ENCODE measurements around the gene IRS1.

Gene IRS1

GRCh38 chr2:226825056-226825455, 25.4 kb upstream of the IRS1 start:
- no peak for DNase-seq (ENCODE audit: low read depth in 2 of 2)

GRCh38 chr2:226818930-226819329, 19.3 kb upstream of the IRS1 start:
- DNase-seq (ENCODE audit: low read depth in 2 of 2): no peak

GRCh38 chr2:226813148-226813701, 13.6 kb upstream of the IRS1 start:
- DNase-seq (ENCODE audit: low read depth in 2 of 2): no peak

- no peak for DNase-seq (ENCODE audit: low read depth in 2 of 2)
These were observed 3.8 kb upstream of the IRS1 start for GRCh38 chr2:226803410-226803809.

GRCh38 chr2:226802573-226802972, 3.0 kb upstream of the IRS1 start:
- DNase-seq (ENCODE audit: low read depth in 2 of 2): no peak

GRCh38 chr2:226800941-226801784, 1.5 kb upstream of the IRS1 start:
- DNase-seq (ENCODE audit: low read depth in 2 of 2): peak; percentile 79 to 82

- DNase-seq (ENCODE audit: low read depth in 2 of 2): no peak
These were observed 638 bp upstream of the IRS1 start for GRCh38 chr2:226799976-226800940.

GRCh38 chr2:226798422-226799210, 1.0 kb downstream of the IRS1 start:
- DNase-seq (ENCODE audit: low read depth in 2 of 2): no peak

- DNase-seq (ENCODE audit: low read depth in 2 of 2): no peak
These were observed 1.6 kb downstream of the IRS1 start for GRCh38 chr2:226797989-226798421.

- no peak for DNase-seq (ENCODE audit: low read depth in 2 of 2)
These were observed 2.2 kb downstream of the IRS1 start for GRCh38 chr2:226797289-226797988.

GRCh38 chr2:226796840-226797288, 2.8 kb downstream of the IRS1 start:
- no peak for DNase-seq (ENCODE audit: low read depth in 2 of 2)

GRCh38 chr2:226796012-226796839, 3.4 kb downstream of the IRS1 start:
- no peak for DNase-seq (ENCODE audit: low read depth in 2 of 2)

GRCh38 chr2:226795281-226796011, 4.2 kb downstream of the IRS1 start:
- DNase-seq (ENCODE audit: low read depth in 2 of 2): no peak

- no peak for DNase-seq (ENCODE audit: low read depth in 2 of 2)
These were observed 4.9 kb downstream of the IRS1 start for GRCh38 chr2:226794751-226795171.

GRCh38 chr2:226794196-226794661, 5.4 kb downstream of the IRS1 start:
- DNase-seq (ENCODE audit: low read depth in 2 of 2): no peak

- DNase-seq (ENCODE audit: low read depth in 2 of 2): no peak
These were observed 6.0 kb downstream of the IRS1 start for GRCh38 chr2:226793646-226794045.

GRCh38 chr2:226792155-226792881, 7.3 kb downstream of the IRS1 start:
- no peak for DNase-seq (ENCODE audit: low read depth in 2 of 2)

- DNase-seq (ENCODE audit: low read depth in 2 of 2): peak; percentile 86 to 93
These were observed 8.0 kb downstream of the IRS1 start for GRCh38 chr2:226791487-226792081.

Measured in stimulated activated CD8-positive, alpha-beta memory T cell treated with anti-CD3 and anti-CD28 coated beads, Interleukin-15, amount 100 ng/mL, for 48 hours (primary cell).